GM10847 (cell line): Measurements from ENCODE around the gene RCOR1.

Source experiments
- POLR2A ChIP-seq: IDR thresholded peaks from 2 replicates; pipeline ENCODE4 v1.6.1; 2011; ENCODE audit not compliant: insufficient read length; ENCODE audit errors: extremely low read depth

Gene RCOR1

DNA sequence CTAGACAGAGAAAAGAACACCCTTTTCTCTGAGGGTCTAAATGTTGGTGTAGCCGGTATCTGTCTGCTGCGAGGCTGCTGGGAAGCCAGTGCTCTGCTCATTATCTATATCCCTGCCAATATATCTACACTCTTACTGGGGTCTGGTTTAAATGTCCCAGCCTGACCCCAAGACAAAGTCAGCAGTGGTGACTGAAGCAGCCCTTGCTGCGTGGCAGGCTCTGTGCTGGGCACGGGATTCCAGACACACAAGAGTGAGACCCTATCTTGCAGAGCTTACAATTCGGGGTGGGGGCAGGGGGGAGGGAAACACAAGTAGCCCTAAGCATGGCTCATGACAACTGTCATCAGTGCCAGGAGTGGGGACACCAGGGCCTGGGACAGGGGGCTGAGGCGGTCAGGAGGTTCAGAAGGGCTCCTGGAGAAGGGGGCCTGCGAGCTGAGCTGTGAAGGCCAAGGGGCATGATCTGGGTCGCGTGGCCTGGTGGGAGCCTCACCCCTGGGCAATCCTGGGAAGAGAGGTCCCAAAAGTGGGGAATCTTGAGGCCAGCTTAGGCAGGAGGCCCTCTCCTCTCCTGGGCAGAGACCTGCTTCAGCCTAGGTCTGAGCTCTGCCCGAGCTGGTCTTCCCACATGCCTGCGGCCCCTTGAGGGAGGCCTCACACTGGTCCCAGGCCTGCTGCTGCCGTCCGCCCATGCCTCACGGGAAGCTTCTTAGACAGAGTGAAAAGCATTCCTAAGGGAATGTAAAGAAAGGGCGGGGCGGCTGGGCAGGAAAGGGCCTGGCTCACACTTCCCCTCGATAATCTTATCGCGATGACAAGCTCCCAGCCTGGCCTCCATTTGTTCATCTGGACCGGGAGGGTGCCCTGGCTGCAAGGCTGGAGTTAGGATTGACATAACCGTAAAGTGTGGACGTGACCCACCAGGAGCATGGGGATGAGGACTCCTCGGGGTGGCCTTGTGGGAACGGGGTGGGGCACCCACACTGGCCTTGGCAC, 7.3 kb upstream of the RCOR1 start:
- no peak for TF ChIP-seq POLR2A

DNA sequence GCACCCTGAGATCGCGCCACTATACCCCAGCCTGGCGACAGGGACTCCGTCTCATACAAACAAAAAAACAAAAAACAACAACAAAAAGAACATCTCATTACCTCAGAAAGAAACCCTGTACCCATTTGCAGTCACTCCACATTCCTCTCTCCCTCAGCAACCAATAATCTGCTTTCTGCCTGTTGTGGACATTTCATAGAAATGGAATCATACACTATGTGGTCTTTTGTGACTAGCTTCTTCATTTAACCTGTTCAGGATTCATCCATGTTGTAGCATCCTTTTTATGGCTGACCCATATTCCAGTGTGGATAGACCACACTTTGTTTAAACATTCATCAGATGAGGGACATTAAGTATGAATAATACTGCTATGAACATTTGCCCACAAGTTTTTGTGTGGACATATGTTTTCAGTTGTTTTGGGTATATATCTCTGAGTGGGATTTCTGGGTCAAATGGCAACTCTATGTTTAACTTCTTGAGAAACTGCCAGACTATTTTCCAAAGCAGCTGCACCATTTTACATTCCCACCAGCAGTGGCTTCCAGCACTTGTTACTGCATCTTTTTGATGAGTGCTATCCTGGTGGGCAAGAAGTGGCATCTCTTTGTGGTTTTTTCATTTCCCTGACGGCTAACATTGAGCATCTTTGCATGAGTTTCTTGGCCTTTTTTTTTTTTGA, 5.9 kb upstream of the RCOR1 start:
- TF ChIP-seq POLR2A = no peak

GRCh38 chr14:102588821-102589220, 3.6 kb upstream of the RCOR1 start:
- no peak for TF ChIP-seq POLR2A

DNA sequence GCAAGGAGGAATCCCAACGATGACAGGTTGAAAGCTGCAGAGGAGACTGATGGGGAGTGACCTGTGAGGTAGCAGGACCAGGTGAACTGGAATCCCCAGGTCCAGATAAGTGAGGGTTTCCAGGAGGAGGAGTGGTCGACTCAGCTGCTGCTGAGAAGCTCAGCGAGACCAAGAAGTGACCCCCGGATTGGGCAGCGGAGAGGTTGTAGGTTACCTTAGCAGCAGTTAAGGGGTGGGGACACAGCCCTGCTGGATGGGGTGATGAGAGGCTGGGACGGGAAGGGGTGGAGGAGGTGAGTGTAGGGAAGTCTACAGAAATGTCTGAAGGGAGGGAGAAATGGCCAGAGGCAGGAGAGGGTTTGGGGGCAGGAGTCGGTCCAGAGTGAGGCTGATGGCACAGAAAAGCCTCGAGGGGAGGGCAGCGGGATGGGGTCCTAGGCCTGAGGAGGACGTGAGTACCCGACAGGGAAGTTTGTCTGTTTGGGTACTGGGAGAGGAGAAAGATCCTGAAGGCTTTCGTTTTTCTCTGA, 2.6 kb upstream of the RCOR1 start:
- TF ChIP-seq POLR2A = no peak

DNA sequence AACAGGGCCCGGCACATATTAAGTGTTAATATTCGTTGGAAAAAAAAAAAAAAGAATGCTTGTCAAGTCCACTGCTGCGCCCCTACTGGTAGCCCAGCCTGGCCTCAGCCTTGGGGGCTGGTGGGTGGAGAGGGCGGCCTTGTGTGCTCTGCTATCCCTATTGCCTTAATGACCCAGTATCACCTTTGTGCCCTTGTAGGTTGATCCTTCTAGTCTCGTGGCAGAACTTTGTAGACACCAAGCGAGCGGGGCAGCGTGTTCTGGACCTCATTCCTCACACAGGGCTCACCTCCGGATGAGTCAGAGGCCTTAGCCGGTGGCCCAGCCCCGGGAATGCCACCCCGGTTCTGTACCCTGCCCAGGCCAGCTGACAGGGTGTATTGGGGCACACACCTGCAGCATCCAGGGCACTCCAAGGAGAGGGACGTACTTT, 1.8 kb upstream of the RCOR1 start:
- TF ChIP-seq POLR2A = no peak

- no peak for TF ChIP-seq POLR2A
These were observed 991 bp upstream of the RCOR1 start for GRCh38 chr14:102591372-102591943.

DNA sequence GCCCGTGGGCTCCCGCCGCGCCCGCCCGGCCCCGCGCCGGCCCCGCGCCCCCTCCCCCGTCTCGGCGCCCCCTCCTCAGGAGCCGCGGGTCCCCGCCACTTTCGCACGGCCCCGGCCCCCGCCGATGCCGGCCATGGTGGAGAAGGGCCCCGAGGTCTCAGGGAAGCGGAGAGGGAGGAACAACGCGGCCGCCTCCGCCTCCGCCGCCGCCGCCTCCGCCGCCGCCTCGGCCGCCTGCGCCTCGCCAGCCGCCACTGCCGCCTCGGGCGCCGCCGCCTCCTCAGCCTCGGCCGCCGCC, 263 bp downstream of the RCOR1 start:
- TF ChIP-seq POLR2A = no peak

GRCh38 chr14:102593061-102593824, 794 bp downstream of the RCOR1 start:
- no peak for TF ChIP-seq POLR2A

DNA sequence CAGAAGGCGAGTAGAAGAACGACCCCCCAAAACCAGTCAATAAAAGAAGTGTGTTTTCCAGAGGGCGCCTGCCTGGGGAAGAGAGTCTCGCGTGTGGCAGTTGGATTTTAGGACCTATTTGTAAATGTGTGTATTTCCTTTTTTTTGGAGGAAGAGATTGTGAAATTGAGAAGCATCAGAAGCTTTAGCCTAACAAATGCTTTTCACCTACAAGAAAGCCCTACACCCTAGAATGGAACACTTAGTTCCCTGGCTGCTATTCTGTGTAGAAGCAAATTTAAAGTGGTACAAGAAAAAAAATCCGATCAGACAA, 1.3 kb downstream of the RCOR1 start:
- no peak for TF ChIP-seq POLR2A

GRCh38 chr14:102594514-102595175, 2.2 kb downstream of the RCOR1 start:
- TF ChIP-seq POLR2A = no peak

- no peak for TF ChIP-seq POLR2A
These were observed 9.0 kb downstream of the RCOR1 start for GRCh38 chr14:102601378-102601925.

DNA sequence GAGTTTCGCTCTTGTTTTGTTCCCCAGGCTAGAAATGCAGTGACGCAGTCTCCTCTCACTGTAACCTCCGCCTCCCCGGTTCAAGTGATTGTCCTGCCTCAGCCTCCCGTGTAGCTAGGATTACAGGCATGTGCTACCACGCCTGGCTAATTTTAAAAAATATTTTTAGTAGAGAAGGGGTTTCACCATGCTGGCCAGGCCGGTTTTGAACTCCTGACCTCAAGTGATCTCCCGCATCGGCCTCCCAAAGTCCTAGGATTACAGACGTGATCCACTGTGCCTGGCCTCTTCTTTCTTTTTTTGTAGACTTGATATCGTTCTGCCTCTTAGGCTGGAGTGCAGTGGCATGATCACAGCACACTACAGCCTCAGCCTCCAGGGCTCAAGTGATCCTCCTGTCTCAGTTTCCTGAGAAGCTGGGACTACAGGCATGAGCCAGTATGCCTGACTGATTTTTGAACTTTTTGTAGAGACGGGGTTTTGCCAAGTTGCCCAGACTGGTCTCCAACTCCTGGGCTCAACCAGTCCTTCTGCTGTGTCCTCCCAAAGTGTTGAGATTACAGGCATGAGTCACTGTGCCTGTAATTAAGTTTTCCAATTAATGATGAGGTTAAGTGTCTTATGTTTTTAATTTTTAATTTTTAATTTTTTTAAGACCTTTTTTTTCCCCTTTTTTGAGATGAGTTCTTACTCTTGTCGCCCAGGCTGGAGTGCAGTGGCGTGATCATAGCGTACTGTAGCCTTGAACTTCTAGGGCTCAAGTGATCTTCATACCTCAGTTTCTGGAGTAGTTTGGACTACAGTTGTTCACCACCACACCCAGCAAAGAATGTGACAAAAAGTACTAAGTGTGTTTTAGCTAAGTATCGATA, 10.2 kb downstream of the RCOR1 start:
- TF ChIP-seq POLR2A = no peak

DNA sequence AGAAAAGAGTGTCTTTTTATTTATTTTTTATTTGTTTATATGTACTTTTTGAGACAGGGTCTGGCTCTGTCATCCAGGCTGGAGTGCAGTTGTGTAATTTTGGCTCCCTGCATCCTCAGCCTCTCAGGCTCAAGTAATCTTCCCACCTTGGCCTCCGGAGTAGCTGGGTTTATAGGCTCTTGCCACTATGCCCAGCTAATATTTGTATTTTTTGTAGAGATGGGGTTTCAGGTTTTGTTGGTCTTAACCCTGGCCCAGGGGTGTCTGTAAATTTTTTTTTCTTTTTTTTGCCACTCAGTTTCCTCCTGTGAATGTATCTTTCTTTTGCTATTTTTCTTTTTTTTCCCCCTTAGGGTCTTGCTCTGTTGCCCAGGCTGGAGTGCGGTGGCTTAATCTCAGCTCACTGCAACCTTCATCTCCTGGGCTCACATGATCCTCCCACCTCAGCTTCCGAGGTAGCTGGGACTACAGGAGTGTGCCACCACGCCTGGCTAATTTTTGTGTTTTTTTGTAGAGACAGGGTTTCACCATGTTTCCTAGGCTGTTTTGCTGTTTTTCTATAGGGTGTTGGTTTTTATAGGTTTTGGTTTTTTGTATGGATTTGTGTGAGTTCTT, 11.0 kb downstream of the RCOR1 start:
- no peak for TF ChIP-seq POLR2A
